Mesendoderm (in vitro differentiated cells): ENCODE data around the gene LSM14B.

ENCODE experiments used
- DNase-seq: peaks from one replicate; pipeline ENCODE4 v3.0.0; 2013
- H2AK5ac ChIP-seq: 2 replicates; pipeline ENCODE4 v1.6.1; 2013; ENCODE audit warnings: low read length, inconsistent platforms
- H2BK120ac ChIP-seq: 2 replicates; pipeline ENCODE4 v1.6.1; 2013; ENCODE audit warnings: low read depth, mild to moderate bottlenecking, low read length, moderate library complexity, mixed read lengths
- H2BK15ac ChIP-seq: replicated peaks from 2 replicates; pipeline ENCODE4 v1.6.1; 2013; ENCODE audit warnings: low read depth, mild to moderate bottlenecking, moderate library complexity
- H2BK5ac ChIP-seq: 2 replicates; pipeline ENCODE4 v1.6.1; 2013; ENCODE audit warnings: low read length, inconsistent platforms
- H3K18ac ChIP-seq: 2 replicates; pipeline ENCODE4 v1.6.1; 2013; ENCODE audit warnings: mild to moderate bottlenecking, low read length, mixed read lengths
- H3K23ac ChIP-seq: one replicate; pipeline ENCODE4 v1.6.1; 2013; ENCODE audit warnings: low read length
- H3K27ac ChIP-seq: 2 replicates; pipeline ENCODE4 v1.5.1; 2013; ENCODE audit warnings: low read depth, mild to moderate bottlenecking, inconsistent platforms, low read length, moderate library complexity
- H3K27me3 ChIP-seq: 2 replicates; pipeline ENCODE4 v1.6.1; 2013; ENCODE audit warnings: low read length, control low read depth, mild to moderate bottlenecking, inconsistent platforms; ENCODE audit not compliant: insufficient read depth, poor library complexity
- H3K36me3 ChIP-seq: 2 replicates; pipeline ENCODE4 v1.6.1; 2013; ENCODE audit warnings: low read length, inconsistent platforms; ENCODE audit not compliant: control insufficient read depth, insufficient read depth
- H3K4ac ChIP-seq: one replicate; pipeline ENCODE4 v1.6.1; 2013; ENCODE audit warnings: low read depth, mild to moderate bottlenecking, low read length, moderate library complexity
- H3K4me1 ChIP-seq: 2 replicates; pipeline ENCODE4 v1.6.1; 2013; ENCODE audit warnings: low read depth, low read length, inconsistent platforms; ENCODE audit not compliant: control insufficient read depth
- H3K4me2 ChIP-seq: 2 replicates; pipeline ENCODE4 v1.6.1; 2013; ENCODE audit warnings: low read length
- H3K4me3 ChIP-seq: 2 replicates; pipeline ENCODE4 v1.5.1; 2013; ENCODE audit warnings: mild to moderate bottlenecking, low read length
- H3K56ac ChIP-seq: one replicate; pipeline ENCODE4 v1.6.1; 2013; ENCODE audit warnings: low read length
- H3K79me1 ChIP-seq: 2 replicates; pipeline ENCODE4 v1.6.1; 2013; ENCODE audit warnings: low read length, inconsistent platforms
- H3K79me2 ChIP-seq: 2 replicates; pipeline ENCODE4 v1.6.1; 2013; ENCODE audit warnings: mild to moderate bottlenecking, low read length; ENCODE audit not compliant: control insufficient read depth, insufficient read depth
- H3K9ac ChIP-seq: 2 replicates; pipeline ENCODE4 v1.6.1; 2013; ENCODE audit warnings: low read length, inconsistent platforms
- H4K5ac ChIP-seq: one replicate; pipeline ENCODE4 v1.6.1; 2013; ENCODE audit warnings: low read length
- H4K8ac ChIP-seq: one replicate; pipeline ENCODE4 v1.6.1; 2013; ENCODE audit warnings: low read depth, mild to moderate bottlenecking, control low read depth, low read length, moderate library complexity
- WGBS: extraction: QIAGEN DNeasy Blood & Tissue Kit; methylation state at CpG from one replicate; pipeline ENCODE4 v1.1.7; 2013; ENCODE audit warnings: low lambda C conversion rate, missing lambda C conversion rate; ENCODE audit not compliant: insufficient coverage; ENCODE audit errors: extremely low coverage; 5-methylcytosine and 5-hydroxymethylcytosine counted together

The LSM14B gene

GRCh38 chr20:62174021-62174804 is 51.9 kb downstream of the LSM14B start:
- DNase-seq, result no peak

DNA sequence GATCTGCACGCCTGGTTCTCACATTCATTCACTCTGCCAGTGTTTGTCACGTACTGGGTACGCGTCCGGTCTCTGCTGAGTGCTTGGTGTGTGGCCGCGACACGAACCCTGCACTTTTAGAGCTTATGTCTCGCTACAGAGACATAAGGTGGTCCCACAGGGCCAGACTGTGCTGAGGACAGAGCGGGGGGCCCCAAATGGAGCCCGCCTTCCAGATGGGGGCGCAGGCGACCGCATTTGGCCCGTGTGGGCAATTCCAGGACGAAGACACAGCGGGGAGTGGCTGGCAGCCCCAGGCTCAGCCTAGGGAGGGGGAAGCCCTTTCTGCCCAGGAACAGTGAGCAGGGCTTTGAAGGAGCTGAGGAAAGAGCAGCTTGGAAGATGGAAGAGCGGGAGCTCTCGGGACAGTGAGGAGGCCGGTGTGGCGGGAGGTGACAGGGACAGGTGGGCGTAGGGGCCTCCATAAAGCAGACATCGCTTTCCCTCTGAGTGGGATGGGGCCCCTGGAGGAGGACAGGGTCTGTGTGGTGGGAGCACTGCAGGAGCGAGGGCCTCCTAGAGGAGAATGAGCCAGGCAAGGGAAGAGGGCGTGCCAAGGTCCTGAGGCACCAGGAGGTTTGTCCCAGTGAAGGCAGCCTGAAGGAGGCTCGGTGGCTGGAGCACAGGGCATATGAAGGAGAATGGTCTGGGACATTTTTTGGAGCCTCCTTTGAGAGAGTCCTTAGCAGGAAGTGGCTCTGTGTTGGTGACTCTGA is 52.8 kb downstream of the LSM14B start:
- Histone ChIP-seq H2BK5ac (no peak overlapping the region), H3K4me1 (no peaks in the 10 kb centered on the region), H3K56ac (no peak overlapping the region), H3K79me2 (no peaks in the 10 kb centered on the region), H3K23ac (no peak overlapping the region), H2AK5ac (no peak overlapping the region), H3K4ac (no peak overlapping the region), H3K9ac (no peak overlapping the region), H4K8ac (no peak overlapping the region), H2BK15ac (no peak overlapping the region), H3K4me2 (no peak overlapping the region), H3K36me3 (peaks cover 2% of the 10 kb centered on the region), H3K79me1 (no peaks in the 10 kb centered on the region), H3K27ac (no peak overlapping the region), H3K18ac (no peak overlapping the region), H3K27me3 (no peaks in the 10 kb centered on the region), H2BK120ac (no peak overlapping the region), H4K5ac (no peak overlapping the region), H3K4me3 (no peak overlapping the region)
- WGBS, result no CpG with 5 or more reads among the region's 26 CpGs
- DNase-seq, result no peak

More at GRCh38 chr20:62174021-62174804, 51.9 kb downstream of the LSM14B start:
- Histone ChIP-seq H3K18ac (no peak overlapping the region), H3K27me3 (no peaks in the 10 kb centered on the region), H3K23ac (no peak overlapping the region), H3K79me2 (no peaks in the 10 kb centered on the region), H3K4me3 (no peak overlapping the region), H2BK5ac (no peak overlapping the region), H3K4ac (no peak overlapping the region), H3K4me1 (no peaks in the 10 kb centered on the region), H3K36me3 (peaks cover 2% of the 10 kb centered on the region), H3K9ac (no peak overlapping the region), H3K4me2 (no peak overlapping the region), H3K27ac (no peak overlapping the region), H2BK120ac (no peak overlapping the region), H3K56ac (no peak overlapping the region), H2AK5ac (no peak overlapping the region), H4K5ac (no peak overlapping the region), H2BK15ac (no peak overlapping the region), H3K79me1 (no peaks in the 10 kb centered on the region), H4K8ac (no peak overlapping the region)
- WGBS, result 100% methylated on average over 1 of the region's 28 CpGs

DNA sequence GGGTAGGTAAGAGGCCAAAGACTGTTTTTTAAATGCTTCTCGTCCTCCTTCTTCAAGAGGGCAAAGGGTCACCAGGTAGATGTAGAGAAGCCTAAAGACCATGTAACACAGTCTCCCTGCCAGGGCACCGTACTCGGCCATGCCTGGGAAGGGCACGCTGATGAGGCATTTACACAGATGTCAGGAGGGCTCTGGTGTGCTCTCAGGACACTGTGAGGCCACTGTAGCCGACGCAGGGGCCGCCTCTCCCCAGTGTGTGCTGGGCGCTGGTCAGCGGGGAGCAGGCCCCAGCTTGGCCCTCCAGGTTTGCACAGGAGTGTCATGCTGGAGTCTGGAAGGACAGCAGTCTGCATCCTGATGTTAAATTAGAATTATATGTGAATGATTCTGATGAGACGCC is 53.4 kb downstream of the LSM14B start:
- no peak overlapping the region for H4K8ac ChIP-seq
- peaks cover 2% of the 10 kb centered on the region for H3K36me3 ChIP-seq
- no peak overlapping the region for H3K18ac ChIP-seq
- H3K4me2 ChIP-seq, result no peak overlapping the region
- no peak overlapping the region for H3K4ac ChIP-seq
- H2BK120ac ChIP-seq, result no peak overlapping the region
- H3K79me1 ChIP-seq, result no peaks in the 10 kb centered on the region
- no peak overlapping the region for H3K27ac ChIP-seq
- no peak overlapping the region for H3K4me3 ChIP-seq
- no peak for DNase-seq
- no peak overlapping the region for H2AK5ac ChIP-seq
- no peak overlapping the region for H3K23ac ChIP-seq
- H2BK5ac ChIP-seq, result no peak overlapping the region
- H3K27me3 ChIP-seq, result no peaks in the 10 kb centered on the region
- H3K79me2 ChIP-seq, result no peaks in the 10 kb centered on the region
- no peak overlapping the region for H3K56ac ChIP-seq
- H4K5ac ChIP-seq, result no peak overlapping the region
- H2BK15ac ChIP-seq, result no peak overlapping the region
- no peak overlapping the region for H3K9ac ChIP-seq
- H3K4me1 ChIP-seq, result no peaks in the 10 kb centered on the region
- WGBS, result no CpG with 5 or more reads among the region's 10 CpGs

DNA sequence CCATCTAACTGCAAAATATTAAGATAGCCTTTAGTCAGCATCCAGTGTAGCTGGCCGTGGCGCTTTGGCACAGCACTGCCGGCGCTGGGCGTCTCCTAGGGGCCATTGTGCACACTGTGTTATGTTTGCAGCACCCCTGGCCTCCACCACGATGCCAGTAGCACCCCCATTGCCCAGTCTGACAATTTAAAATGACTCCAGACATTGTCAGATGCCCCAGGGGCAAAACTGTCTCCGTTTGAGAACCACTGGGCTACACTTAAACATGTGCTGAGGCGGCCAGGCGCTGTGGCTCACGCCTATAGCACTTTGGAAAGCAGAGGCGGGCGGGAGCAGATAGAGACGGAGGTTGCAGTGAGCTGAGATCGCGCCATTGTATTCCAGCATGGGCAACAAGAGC is 54.6 kb downstream of the LSM14B start:
- Histone ChIP-seq H3K4me2 (no peak overlapping the region), H3K79me1 (no peaks in the 10 kb centered on the region), H2BK5ac (no peak overlapping the region), H2BK15ac (no peak overlapping the region), H2AK5ac (no peak overlapping the region), H3K18ac (no peak overlapping the region), H3K9ac (no peak overlapping the region), H2BK120ac (no peak overlapping the region), H3K23ac (no peak overlapping the region), H3K4me1 (no peaks in the 10 kb centered on the region), H3K36me3 (peaks cover 2% of the 10 kb centered on the region), H4K8ac (no peak overlapping the region), H3K79me2 (no peaks in the 10 kb centered on the region), H3K4me3 (no peak overlapping the region), H4K5ac (no peak overlapping the region), H3K27me3 (no peaks in the 10 kb centered on the region), H3K4ac (no peak overlapping the region), H3K27ac (no peak overlapping the region), H3K56ac (no peak overlapping the region)
- no peak for DNase-seq
- no CpG with 5 or more reads among the region's 15 CpGs for WGBS

GRCh38 chr20:62177307-62177706 is 55.0 kb downstream of the LSM14B start:
- H3K4ac ChIP-seq, result no peak overlapping the region
- no peaks in the 10 kb centered on the region for H3K27me3 ChIP-seq
- no peak overlapping the region for H3K23ac ChIP-seq
- no peak overlapping the region for H2BK120ac ChIP-seq
- H4K8ac ChIP-seq, result no peak overlapping the region
- no peak overlapping the region for H2BK5ac ChIP-seq
- no peak overlapping the region for H2AK5ac ChIP-seq
- H2BK15ac ChIP-seq, result no peak overlapping the region
- no CpG with 5 or more reads among the region's 9 CpGs for WGBS
- no peak overlapping the region for H4K5ac ChIP-seq
- no peak overlapping the region for H3K9ac ChIP-seq
- no peak overlapping the region for H3K56ac ChIP-seq
- H3K4me2 ChIP-seq, result no peak overlapping the region
- no peak overlapping the region for H3K18ac ChIP-seq
- no peak overlapping the region for H3K4me3 ChIP-seq
- H3K36me3 ChIP-seq, result peaks cover 2% of the 10 kb centered on the region
- no peak overlapping the region for H3K27ac ChIP-seq
- H3K4me1 ChIP-seq, result no peaks in the 10 kb centered on the region
- no peaks in the 10 kb centered on the region for H3K79me1 ChIP-seq
- no peaks in the 10 kb centered on the region for H3K79me2 ChIP-seq
- no peak for DNase-seq
